ENCODE results near the gene MXRA5.

Gene MXRA5

GRCh38 chrX:3326681-3327080, 19.8 kb downstream of the MXRA5 start:
- no peak for TF ChIP-seq CTCF (IDR thresholded peaks at IDR 0.05; ENCODE audit: insufficient read depth, low read length)
- TF ChIP-seq, protein P1, sequence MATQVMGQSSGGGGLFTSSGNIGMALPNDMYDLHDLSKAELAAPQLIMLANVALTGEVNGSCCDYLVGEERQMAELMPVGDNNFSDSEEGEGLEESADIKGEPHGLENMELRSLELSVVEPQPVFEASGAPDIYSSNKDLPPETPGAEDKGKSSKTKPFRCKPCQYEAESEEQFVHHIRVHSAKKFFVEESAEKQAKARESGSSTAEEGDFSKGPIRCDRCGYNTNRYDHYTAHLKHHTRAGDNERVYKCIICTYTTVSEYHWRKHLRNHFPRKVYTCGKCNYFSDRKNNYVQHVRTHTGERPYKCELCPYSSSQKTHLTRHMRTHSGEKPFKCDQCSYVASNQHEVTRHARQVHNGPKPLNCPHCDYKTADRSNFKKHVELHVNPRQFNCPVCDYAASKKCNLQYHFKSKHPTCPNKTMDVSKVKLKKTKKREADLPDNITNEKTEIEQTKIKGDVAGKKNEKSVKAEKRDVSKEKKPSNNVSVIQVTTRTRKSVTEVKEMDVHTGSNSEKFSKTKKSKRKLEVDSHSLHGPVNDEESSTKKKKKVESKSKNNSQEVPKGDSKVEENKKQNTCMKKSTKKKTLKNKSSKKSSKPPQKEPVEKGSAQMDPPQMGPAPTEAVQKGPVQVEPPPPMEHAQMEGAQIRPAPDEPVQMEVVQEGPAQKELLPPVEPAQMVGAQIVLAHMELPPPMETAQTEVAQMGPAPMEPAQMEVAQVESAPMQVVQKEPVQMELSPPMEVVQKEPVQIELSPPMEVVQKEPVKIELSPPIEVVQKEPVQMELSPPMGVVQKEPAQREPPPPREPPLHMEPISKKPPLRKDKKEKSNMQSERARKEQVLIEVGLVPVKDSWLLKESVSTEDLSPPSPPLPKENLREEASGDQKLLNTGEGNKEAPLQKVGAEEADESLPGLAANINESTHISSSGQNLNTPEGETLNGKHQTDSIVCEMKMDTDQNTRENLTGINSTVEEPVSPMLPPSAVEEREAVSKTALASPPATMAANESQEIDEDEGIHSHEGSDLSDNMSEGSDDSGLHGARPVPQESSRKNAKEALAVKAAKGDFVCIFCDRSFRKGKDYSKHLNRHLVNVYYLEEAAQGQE (IDR thresholded peaks at IDR 0.05; ENCODE audit: insufficient replicate concordance, low read depth): no peak
- no peak for TF ChIP-seq SPI1 (IDR thresholded peaks at IDR 0.05; ENCODE audit: borderline replicate concordance, low read depth)
- TF ChIP-seq POLR2AphosphoS5 (IDR thresholded peaks at IDR 0.05; ENCODE audit: low read depth): no peak
- no peak for TF ChIP-seq GABPA (IDR thresholded peaks at IDR 0.05; ENCODE audit: low read depth)
- H3K27ac ChIP-seq (replicated peaks): no peak overlapping the region
- DNase-seq (ENCODE audit: low read depth in 1 of 2, low spot score in 1 of 2): no peak
- no peak overlapping the region for H3K4me3 ChIP-seq (replicated peaks; ENCODE audit: insufficient read depth, low read length)
- H3K27me3 ChIP-seq (ENCODE audit: insufficient read depth, poor library complexity, severe bottlenecking): no peaks in the 10 kb centered on the region

GRCh38 chrX:3320471-3321046, 25.9 kb downstream of the MXRA5 start:
- H3K4me3 ChIP-seq (replicated peaks; ENCODE audit: insufficient read depth, low read length): no peak overlapping the region
- no peak overlapping the region for H3K27ac ChIP-seq (replicated peaks)
- no peak for DNase-seq (ENCODE audit: low read depth in 1 of 2, low spot score in 1 of 2)
- TF ChIP-seq, protein P1 (IDR thresholded peaks at IDR 0.05; ENCODE audit: insufficient replicate concordance, low read depth): no peak
- TF ChIP-seq SPI1 (IDR thresholded peaks at IDR 0.05; ENCODE audit: borderline replicate concordance, low read depth) (no peak), POLR2AphosphoS5 (IDR thresholded peaks at IDR 0.05; ENCODE audit: low read depth) (no peak), CTCF (IDR thresholded peaks at IDR 0.05; ENCODE audit: insufficient read depth, low read length) (no peak), GABPA (IDR thresholded peaks at IDR 0.05; ENCODE audit: low read depth) (no peak)
- H3K27me3 ChIP-seq (ENCODE audit: insufficient read depth, poor library complexity, severe bottlenecking): no peaks in the 10 kb centered on the region

GRCh38 chrX:3317191-3317718, 29.2 kb downstream of the MXRA5 start:
- no peak for TF ChIP-seq CTCF (IDR thresholded peaks at IDR 0.05; ENCODE audit: insufficient read depth, low read length)
- Histone ChIP-seq H3K4me3 (replicated peaks; ENCODE audit: insufficient read depth, low read length) (no peak overlapping the region), H3K27me3 (ENCODE audit: insufficient read depth, poor library complexity, severe bottlenecking) (no peaks in the 10 kb centered on the region), H3K27ac (replicated peaks) (no peak overlapping the region)
- no peak for DNase-seq (ENCODE audit: low read depth in 1 of 2, low spot score in 1 of 2)

DNA sequence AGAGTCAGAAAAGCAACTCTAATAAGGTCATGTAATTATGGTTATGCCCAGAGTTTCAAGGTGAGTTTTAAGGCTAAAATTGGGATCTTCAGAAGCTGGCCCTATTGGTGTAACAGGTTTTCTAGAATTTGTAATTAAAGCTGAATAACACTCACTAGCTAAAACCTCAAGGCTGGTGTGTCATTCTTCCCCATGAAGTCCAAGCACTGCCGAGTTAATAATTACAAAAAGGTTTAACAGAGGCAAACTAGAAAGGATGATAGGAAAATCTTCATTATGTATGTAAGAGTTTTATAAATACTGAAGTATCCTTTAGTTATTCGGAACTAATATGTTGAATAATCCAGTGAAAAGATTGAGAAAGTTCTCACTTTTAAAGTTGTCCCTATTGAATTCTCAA, 34.3 kb downstream of the MXRA5 start:
- no peak overlapping the region for H3K27ac ChIP-seq (replicated peaks)

More for the DNA sequence above, 34.3 kb downstream of the MXRA5 start:
- Histone ChIP-seq H3K27me3 (ENCODE audit: insufficient read depth, poor library complexity, severe bottlenecking) (no peaks in the 10 kb centered on the region), H3K4me3 (replicated peaks; ENCODE audit: insufficient read depth, low read length) (no peak overlapping the region)
- no peak for DNase-seq (ENCODE audit: low read depth in 1 of 2, low spot score in 1 of 2)
- TF ChIP-seq, protein P1 (IDR thresholded peaks at IDR 0.05; ENCODE audit: insufficient replicate concordance, low read depth): no peak
- TF ChIP-seq CTCF (IDR thresholded peaks at IDR 0.05; ENCODE audit: insufficient read depth, low read length) (no peak), POLR2AphosphoS5 (IDR thresholded peaks at IDR 0.05; ENCODE audit: low read depth) (no peak), SPI1 (IDR thresholded peaks at IDR 0.05; ENCODE audit: borderline replicate concordance, low read depth) (no peak), GABPA (IDR thresholded peaks at IDR 0.05; ENCODE audit: low read depth) (no peak)

Data from HL-60 (cell line).